SK-N-MC (cell line): ENCODE results near the gene CYP24A1.
A peak's percentile ranks its signal among the peaks of the same experiment; 100 is the strongest.

ENCODE experiments used
- DNase-seq: peaks from one replicate; pipeline ENCODE4 v3.0.0-alpha.2; 2011; ENCODE audit warnings: low read depth, low spot score
- H3K27ac ChIP-seq: fragments of 200-600 bp; sonication (generic); 2 replicates; pipeline ENCODE4 v1.5.1; 2016; ENCODE audit warnings: mixed run types
- H3K36me3 ChIP-seq: fragments of 200-600 bp; sonication (generic); 2 replicates; pipeline ENCODE4 v1.6.1; 2017; ENCODE audit warnings: antibody characterized with exemption, low read length, mixed read lengths; ENCODE audit not compliant: insufficient read depth
- H3K4me3 ChIP-seq: fragments of 200-600 bp; sonication (generic); 2 replicates; pipeline ENCODE4 v1.5.1; 2016
- H3K9ac ChIP-seq: fragments of 200-600 bp; sonication (generic); 2 replicates; pipeline ENCODE4 v1.8.0; 2017; ENCODE audit warnings: mixed run types, mixed read lengths; ENCODE audit not compliant: insufficient read length
- H3K9me3 ChIP-seq: fragments of 200-600 bp; sonication (generic); 2 replicates; pipeline ENCODE4 v1.6.1; 2017; ENCODE audit warnings: low read depth, mild to moderate bottlenecking, antibody characterized with exemption, low read length, moderate library complexity, mixed read lengths
- EZH2 ChIP-seq: fragments of 200-600 bp; sonication (generic); IDR thresholded peaks from one replicate; pipeline ENCODE4 v1.6.1; 2017; ENCODE audit warnings: antibody characterized with exemption
- FOXP2 ChIP-seq: optimal IDR thresholded peaks from 2 replicates; pipeline ENCODE3; 2011; ENCODE audit warnings: mild to moderate bottlenecking, moderate library complexity; ENCODE audit not compliant: insufficient read depth; ENCODE audit errors: extremely low read length, control extremely low read depth
- POLR2AphosphoS5 ChIP-seq: IDR thresholded peaks from 2 replicates; pipeline ENCODE4 v1.6.1; 2012; ENCODE audit warnings: mild to moderate bottlenecking, low read depth, low read length, borderline replicate concordance

CYP24A1 gene

GRCh38 chr20:54215157-54215789, 41.5 kb upstream of the CYP24A1 start:
- DNase-seq: no peak
- no peak for TF ChIP-seq EZH2

DNA sequence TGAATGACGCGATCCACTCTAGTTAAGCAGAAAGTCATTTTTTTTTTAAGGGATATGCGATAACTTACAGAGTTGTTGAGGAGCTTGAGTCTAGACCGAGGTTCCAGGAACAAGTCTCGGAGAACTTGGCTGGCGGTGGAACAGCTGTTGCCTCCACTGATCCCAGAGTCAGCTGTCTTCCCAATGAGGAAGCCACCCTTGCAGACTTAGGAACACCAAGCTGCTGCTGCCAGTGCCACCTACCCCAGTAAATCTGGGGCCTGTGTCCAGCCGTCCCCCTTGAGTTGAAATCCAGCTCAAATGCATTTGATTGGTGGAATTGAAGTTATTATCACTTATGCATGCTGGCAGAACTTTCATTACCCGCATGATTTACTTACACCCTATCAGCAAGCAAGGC, 40.8 kb upstream of the CYP24A1 start:
- no peak for TF ChIP-seq POLR2AphosphoS5
- TF ChIP-seq FOXP2: no peak
- no peak for DNase-seq
- Histone ChIP-seq H3K9me3 (no peaks in the 10 kb centered on the region), H3K27ac (no peak overlapping the region), H3K4me3 (no peak overlapping the region), H3K36me3 (peaks cover 70% of the 10 kb centered on the region), H3K9ac (no peak overlapping the region)

More at GRCh38 chr20:54215157-54215789, 41.5 kb upstream of the CYP24A1 start:
- no peaks in the 10 kb centered on the region for H3K9me3 ChIP-seq
- H3K27ac ChIP-seq: no peak overlapping the region
- peaks cover 66% of the 10 kb centered on the region for H3K36me3 ChIP-seq
- no peak overlapping the region for H3K4me3 ChIP-seq
- no peak overlapping the region for H3K9ac ChIP-seq

DNA sequence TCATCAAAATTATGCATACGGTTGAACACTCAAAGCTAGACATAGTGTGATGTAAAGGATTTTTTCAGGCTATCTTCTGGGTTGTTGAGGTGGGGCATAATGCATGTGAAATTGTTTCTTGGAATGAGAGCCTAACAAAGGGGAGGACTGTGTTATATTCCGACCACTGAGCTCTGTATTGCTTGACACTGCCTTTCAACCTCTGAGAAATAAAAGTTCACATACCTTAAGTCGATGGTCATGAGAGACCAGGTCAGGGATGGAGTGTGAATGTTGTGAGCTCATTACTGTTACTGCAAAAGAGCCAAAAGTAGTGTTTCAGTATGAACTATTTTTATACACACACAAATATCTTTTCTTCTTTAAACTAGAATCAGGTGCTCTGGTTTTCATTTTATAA, 39.1 kb upstream of the CYP24A1 start:
- DNase-seq: no peak
- peaks cover 65% of the 10 kb centered on the region for H3K36me3 ChIP-seq

GRCh38 chr20:54212226-54212625, 38.4 kb upstream of the CYP24A1 start:
- no peaks in the 10 kb centered on the region for H3K9me3 ChIP-seq
- 0 out of 2 replicates have a peak overlapping the region, but pooled peaks have one; percentile 7 for H3K27ac ChIP-seq
- H3K9ac ChIP-seq: no peak overlapping the region
- H3K4me3 ChIP-seq: no peak overlapping the region
- peaks cover 59% of the 10 kb centered on the region for H3K36me3 ChIP-seq
- DNase-seq: no peak
- TF ChIP-seq FOXP2 (no peak), EZH2 (no peak), POLR2AphosphoS5 (no peak)

More for the DNA sequence above, 39.1 kb upstream of the CYP24A1 start:
- Histone ChIP-seq H3K9ac (no peak overlapping the region), H3K9me3 (no peaks in the 10 kb centered on the region), H3K27ac (no peak overlapping the region), H3K4me3 (no peak overlapping the region)
- no peak for TF ChIP-seq FOXP2
- no peak for TF ChIP-seq POLR2AphosphoS5
- no peak for TF ChIP-seq EZH2

- Histone ChIP-seq H3K36me3 (peaks cover 34% of the 10 kb centered on the region), H3K9ac (peak overlapping the region; percentile 99), H3K4me3 (peak overlapping the region; percentile 93), H3K9me3 (no peaks in the 10 kb centered on the region), H3K27ac (no peak overlapping the region)
- no peak for TF ChIP-seq POLR2AphosphoS5
- TF ChIP-seq FOXP2: no peak
- TF ChIP-seq EZH2: no peak
- DNase-seq: no peak
Observed at GRCh38 chr20:54209216-54209813, 35.5 kb upstream of the CYP24A1 start.

DNA sequence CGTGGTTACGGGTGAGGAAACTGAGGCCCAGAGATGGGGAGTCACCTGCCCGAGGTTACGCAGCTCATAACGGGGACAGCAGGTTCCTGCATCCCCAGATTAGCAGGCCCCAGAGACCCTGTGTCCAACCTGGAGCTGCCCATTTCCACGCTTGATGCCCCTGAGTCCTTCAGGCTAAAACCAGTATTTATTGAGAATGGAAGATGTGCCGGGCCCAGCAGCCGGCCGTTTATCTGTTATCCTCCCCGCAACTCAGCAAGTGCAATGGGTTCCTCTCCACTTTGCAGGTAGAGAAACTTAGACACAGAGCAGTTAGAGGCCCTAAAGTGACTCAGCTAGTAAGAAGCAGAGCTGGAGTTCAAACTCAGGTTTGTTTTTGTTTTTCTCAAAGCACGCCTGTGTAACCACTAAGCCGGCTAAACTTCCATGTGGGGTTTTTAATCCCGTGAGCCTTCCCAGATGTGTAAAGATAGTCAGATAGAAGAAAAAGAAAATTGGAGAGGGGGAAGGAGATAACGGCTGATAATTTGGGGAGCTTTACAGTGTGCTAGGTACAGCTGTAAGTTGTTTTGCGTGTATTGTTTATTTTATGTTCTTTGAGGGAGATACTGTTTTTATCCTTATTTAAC, 34.9 kb upstream of the CYP24A1 start:
- Histone ChIP-seq H3K36me3 (peaks cover 34% of the 10 kb centered on the region), H3K27ac (no peak overlapping the region), H3K9ac (peak overlapping the region; percentile 99), H3K9me3 (no peaks in the 10 kb centered on the region), H3K4me3 (peak overlapping the region; percentile 93)
- TF ChIP-seq POLR2AphosphoS5 (no peak), FOXP2 (no peak), EZH2 (no peak)
- no peak for DNase-seq

DNA sequence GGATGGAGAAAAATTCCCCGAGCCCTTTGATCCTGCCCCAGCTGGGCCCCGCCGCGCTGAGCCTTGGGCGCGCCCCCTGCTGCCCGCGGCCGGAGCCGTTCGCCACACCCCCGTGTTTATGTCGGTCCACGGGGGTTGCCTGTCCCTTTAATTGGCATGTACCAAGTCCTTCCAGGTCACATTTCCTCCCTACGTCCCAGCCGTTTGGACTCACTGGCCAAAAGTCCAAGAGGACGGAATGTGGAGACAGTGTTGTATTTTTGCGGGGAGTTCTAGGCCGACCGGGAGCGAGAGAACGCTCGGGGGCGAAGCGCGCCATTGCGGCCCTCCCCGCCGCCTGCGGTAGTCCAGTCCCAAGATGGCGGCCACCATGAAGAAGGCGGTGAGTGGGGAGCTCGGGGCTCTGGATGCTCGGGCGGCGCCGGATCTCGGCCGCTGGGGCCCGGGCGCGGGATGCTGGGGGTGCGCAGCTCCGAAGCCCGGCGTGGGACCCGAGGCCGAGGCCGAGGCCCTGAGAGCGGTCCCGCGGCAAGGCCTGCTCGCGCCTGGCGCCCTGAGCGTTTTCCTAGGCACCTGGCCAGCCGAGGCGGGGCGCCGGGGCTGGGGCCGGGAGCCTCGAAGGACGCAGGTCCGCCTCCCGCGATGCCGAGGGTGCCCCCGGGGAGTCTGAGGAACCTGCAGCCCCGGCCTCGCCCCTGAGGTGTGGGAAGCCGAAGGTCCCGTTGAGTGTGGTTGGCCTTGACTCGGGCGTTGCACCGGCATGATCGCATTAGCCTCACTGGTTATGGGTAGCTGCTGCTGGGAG, 34.2 kb upstream of the CYP24A1 start, which contains the start of gene PFDN4:
Gene PFDN4 (plus strand): TSS at position 345 of the 805 bp plus-strand sequence. CDS start 14 bp downstream, at position 359.
- peaks cover 29% of the 10 kb centered on the region for H3K36me3 ChIP-seq
- TF ChIP-seq FOXP2 (peak; percentile 20), EZH2 (no peak), POLR2AphosphoS5 (peak; percentile 61; the same call in 1 of the 2 replicates)
- peak within 1 kb of the TSS; percentile 93 for H3K4me3 ChIP-seq
- no peaks in the 10 kb centered on the region for H3K9me3 ChIP-seq
- peak within 1 kb of the TSS; percentile 99 for H3K9ac ChIP-seq
- DNase-seq: no peak
- H3K27ac ChIP-seq: peak within 1 kb of the TSS; percentile 98

DNA sequence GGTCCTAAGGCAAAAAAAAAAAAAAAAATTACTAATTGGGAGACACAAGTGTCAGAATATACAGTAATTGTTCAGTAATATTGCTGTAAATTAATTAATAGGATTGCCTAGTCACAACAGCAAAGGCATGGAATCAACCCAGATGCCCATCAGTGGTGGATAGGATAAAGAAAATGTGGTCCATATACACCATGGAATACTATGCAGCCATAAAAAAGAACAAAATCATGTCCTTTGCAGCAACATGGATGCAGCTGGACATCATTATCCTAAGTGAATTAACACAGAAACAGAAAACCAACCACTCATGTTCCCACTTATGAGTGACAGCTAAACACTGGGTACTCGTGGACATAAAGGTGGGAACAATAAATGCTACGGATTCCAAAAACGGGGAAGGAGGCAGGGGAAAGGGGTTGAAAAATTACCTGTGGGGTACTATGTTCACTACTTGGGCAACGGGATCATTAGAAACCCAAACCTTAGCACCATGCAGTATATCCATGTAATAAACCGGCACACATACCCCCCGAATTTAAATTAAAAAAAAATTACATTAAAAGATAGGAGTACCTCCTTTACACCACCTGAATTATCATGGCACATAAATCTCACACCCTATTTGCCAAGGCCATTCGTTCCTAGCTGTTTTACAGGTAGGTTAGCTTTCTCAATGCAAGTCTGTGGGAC, 33.4 kb upstream of the CYP24A1 start:
- Histone ChIP-seq H3K9me3 (no peaks in the 10 kb centered on the region), H3K9ac (peak overlapping the region; percentile 99), H3K27ac (no peak overlapping the region), H3K36me3 (peaks cover 22% of the 10 kb centered on the region), H3K4me3 (peak overlapping the region; percentile 93)
- TF ChIP-seq FOXP2 (no peak), POLR2AphosphoS5 (no peak), EZH2 (no peak)
- DNase-seq: no peak
